ENCODE measurements around the gene HLA-DRA.
"Not testable (repeated sequence)": the region's sequence is repeated elsewhere in the genome, so short reads cannot be mapped to it uniquely, and the experiment has no call there.

The HLA-DRA gene

DNA sequence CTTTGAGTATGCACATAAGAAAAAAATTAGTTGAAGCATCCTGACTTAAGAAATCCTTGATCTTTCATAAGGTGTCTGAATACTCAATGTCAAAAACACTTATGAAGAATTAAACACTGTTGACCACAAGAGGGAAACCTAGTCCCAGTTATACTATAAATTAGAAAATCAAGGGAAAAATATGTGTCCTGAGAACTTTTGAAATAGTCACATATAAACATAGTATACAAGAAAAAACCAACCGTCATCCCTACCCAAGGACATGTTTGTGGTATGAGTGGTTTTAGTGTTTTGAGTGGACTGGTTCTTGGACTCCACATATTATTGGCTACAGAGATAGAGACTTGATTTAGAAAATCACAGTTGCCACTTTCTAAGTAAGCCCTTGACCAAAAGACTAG, 7.6 kb upstream of the HLA-DRA start:
- peak; percentile 18 for DNase-seq

DNA sequence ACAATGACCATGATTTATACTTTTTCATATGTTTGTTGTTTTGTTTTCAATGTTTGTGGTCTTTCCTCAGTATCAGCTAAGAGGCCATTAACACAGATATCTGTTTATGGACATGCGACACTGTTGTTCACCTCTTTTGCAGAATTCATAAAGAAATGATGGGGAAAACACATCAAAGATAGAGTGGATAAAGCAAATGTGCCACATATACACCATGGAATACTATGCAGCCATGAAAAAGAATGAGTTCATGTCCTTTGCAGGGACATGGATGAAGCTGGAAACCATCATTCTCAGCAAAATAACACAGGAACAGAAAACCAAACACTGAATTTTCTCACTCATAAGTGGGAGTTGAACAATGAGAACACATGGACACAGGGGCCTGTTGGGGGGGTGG, 5.7 kb upstream of the HLA-DRA start:
- DNase-seq = not testable (repeated sequence)

DNA sequence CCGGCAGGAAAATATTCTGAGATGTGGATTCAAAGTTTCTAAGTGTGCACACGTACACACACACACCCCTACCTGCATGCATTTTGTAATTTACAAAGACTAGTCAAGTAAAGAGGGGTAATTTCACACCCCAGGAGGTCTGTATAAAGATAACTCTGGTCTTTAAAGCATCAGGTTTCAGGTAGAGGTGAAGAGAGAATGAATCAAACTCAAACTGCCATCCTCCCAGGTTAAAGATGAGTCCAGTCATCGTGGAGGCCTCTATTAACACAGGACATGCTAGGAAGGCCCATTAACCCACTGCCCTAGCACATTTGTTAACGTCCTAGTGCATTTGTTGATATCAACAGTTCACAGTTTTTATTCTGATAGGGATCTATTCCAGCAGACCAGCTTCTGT, 3.5 kb upstream of the HLA-DRA start:
- no peak for DNase-seq

DNA sequence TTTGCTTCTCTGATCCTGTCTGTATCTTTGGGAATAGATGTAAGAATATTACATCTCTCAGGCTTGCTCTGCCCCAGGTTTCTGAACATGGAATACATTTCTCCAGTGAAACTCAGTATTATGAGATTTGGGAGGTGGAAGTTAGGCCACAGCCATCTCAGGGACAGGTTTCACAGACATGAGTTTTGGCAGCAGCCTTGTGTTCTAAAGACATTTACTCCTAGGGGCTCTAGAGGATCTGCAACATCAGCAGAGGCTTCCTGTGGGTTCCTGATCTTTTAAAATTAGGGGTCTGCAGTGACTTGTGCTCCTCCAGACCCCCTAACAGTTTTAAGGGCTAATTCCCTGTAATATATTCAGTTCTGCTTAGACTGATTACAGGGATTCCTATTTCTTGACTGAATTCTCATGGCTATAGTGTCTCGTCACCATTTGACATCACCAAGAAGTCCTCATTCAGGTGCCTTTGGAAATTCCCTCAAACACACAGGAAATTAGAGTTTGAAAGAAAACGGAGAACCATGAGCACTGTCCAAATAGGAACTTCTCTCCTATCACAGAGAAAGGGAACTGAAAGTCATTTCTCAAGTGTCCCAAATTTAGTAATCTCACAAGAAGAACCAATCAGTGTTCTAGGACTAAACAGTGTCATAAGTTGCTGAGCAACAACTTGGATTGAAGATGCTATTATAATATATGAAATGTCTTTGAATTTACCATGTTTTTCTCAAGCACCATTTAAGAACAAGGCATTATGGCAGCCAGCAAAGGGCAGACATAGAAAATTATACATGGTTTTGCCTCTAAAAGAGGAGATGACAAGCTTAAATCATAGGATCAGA, 2.5 kb upstream of the HLA-DRA start:
- no peak for DNase-seq

DNA sequence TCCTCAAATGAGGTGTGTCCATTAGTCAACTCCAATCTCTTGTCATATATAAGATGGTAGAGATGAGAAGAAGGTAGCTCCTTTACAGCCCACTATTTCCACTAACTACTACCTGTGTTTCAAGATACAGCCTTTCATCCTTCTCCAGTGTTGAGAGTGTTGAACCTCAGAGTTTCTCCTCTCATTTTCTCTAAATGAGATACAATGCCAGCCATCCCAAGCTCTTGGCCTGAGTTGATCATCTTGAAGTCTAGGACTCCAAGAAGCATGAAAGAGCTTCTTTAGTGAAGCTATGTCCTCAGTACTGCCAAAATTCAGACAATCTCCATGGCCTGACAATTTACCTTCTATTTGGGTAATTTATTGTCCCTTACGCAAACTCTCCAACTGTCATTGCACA, 548 bp upstream of the HLA-DRA start:
- DNase-seq = no peak

DNA sequence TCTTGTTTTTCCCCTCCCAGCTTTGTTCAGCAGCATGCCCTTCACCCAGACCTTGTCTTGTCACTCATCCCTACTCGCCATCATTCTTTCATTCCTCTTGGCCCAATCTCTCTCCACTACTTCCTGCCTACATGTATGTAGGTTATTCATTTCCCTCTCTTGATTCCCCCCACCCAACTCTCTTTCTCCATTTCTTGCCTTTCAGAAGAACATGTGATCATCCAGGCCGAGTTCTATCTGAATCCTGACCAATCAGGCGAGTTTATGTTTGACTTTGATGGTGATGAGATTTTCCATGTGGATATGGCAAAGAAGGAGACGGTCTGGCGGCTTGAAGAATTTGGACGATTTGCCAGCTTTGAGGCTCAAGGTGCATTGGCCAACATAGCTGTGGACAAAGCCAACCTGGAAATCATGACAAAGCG, 2.6 kb downstream of the HLA-DRA start:
- DNase-seq = no peak

DNA sequence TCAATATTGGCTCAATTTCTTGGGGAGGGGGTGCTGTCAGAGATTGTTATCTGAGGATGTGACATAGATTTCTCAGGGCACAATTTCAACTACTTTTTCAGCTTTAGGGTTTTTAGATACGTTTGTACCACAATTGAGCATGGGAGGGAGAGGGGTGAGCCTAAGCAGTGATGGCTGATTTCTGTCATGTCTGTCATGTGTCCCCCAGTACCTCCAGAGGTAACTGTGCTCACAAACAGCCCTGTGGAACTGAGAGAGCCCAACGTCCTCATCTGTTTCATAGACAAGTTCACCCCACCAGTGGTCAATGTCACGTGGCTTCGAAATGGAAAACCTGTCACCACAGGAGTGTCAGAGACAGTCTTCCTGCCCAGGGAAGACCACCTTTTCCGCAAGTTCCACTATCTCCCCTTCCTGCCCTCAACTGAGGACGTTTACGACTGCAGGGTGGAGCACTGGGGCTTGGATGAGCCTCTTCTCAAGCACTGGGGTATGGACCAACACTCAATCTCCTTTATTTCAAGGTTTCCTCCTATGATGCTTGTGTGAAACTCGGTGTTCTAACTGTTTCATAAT, 3.4 kb downstream of the HLA-DRA start:
- DNase-seq = no peak

DNA sequence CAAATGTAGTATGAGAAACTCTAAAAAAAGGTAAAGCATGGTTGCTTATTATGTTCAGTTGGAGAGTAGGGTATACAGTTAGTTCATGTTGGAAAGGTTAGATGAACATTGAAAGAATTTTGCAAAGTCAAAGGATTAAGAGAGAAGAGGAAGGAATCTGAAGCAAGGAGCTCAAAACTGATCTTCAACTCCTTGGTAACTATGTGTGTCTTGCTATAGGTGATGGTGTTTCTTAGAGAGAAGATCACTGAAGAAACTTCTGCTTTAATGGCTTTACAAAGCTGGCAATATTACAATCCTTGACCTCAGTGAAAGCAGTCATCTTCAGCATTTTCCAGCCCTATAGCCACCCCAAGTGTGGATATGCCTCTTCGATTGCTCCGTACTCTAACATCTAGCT, 4.7 kb downstream of the HLA-DRA start:
- no peak for DNase-seq

DNA sequence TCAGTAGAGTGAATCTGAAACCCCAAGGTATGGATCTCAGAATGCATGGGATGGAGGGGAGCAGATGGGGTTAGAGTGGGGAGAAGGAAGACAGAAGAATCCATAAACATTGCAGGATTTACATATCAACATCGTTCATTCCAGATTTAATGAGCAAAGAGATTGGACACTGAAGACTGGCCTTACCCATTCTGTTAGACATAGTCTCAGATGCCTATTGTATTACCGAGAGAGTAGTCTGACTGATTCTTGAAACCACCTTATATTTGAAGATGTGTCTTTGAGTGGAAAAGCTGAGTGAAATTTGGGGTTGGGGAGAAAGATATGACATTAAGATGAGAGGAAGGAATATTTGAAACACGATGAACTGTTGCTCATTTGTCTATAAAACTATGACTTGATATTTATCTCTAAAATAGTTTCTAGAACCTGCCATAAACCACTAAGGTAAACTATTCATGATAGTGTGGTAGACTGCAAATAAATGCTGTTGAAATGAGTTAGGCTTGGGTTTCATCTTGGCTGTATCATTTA, 5.7 kb downstream of the HLA-DRA start:
- no peak for DNase-seq

DNA sequence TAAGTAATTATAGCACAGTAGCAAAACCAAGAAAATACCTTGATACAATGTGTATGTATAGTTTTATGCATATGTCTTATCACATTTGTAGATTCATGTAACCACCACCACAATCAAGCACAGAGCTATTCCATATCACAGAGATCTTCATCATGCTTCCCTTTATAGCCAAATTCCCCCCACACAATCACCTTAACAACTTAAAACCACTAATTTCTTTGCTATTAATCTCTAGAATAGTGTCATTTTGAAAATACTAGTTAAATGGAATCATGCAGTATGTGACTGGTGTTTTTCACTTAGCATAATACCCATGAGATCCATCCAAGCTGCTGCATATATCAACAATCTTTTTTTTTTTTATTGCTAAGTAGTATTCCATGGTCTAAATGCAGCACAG, 8.2 kb downstream of the HLA-DRA start:
- no peak for DNase-seq

DNA sequence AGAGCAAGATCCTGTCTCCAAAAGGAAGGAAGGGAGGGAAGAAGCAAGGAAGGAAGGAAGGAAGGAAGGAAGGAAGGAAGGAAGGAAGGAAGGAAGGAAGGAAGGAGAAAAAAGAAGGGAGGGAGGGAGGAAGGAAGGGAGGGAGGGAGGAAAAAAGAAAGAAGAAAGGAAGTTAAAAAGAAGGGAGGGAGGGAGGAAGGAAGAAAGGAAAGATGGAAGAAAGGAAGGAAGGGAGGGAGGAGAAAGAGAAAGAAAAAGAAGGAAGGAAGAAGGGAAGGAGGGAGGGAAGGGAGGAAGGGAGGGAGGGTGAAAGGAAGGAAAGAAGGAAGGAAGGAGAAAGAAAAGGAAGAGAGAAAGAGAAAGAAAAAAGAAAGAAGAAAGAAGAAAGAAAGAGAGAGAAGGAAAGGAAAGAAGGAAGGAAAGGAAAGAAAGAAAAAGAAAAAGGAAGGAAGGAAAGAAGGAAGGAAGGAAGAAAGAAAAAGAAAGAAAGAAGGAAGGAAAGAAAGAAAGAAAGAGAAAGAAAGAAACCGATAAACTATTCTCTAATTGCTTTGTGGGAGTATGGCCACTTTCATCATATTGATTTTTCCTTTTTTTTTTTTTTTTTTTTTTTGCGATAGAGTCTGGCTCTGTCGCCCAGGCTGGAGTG, 9.5 kb downstream of the HLA-DRA start:
- DNase-seq = no peak

DNA sequence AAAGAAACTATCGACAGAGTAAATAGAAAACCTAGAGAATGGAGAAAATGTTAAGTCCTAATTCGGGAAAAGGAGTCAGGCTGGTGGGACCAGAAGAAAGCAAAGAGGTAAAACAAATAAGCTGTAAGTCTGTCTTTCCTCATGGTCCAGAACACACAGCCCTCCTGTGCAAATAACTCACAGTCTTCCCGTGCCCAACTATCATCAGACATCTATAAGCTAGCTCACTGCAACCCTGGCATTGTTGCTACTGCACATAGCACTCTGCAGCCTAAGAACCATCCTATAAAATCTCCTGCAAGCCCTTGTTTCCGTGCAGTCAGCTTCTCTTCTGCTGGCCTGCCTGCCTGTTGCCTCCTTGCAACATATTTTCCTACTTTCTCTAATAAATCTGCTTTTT, 17.4 kb downstream of the HLA-DRA start:
- DNase-seq = no peak

DNA sequence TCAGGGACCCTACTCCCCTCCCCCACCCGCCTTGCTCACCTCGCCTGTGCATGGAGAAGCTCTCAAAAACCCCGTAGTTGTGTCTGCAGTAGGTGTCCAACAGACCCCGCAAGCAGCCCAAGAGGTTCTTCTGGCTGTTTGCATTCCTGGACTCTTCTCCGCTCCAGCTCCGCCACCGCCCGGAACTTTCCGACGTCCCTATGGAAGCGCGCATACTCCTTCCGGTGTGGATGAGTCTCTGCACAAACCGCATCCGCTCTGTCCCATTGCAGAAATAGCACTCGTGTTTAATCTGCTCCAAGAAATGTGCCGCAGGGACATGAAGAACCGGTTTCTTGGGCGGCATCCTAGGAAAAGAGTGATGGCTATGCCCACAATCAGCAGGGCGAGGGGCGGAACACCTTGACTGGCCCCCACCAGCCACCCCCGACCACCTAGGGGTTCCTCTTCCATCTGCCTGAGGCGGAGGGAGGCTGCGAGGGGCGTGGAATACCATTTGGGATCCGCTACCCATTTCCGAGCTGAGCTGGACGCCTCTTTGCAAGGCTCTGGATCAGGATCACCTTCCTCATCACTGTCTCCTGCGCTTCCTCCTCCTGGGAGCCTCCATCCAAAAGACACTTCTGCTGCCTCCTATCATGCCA, 20.2 kb downstream of the HLA-DRA start:
- DNase-seq = no peak

DNA sequence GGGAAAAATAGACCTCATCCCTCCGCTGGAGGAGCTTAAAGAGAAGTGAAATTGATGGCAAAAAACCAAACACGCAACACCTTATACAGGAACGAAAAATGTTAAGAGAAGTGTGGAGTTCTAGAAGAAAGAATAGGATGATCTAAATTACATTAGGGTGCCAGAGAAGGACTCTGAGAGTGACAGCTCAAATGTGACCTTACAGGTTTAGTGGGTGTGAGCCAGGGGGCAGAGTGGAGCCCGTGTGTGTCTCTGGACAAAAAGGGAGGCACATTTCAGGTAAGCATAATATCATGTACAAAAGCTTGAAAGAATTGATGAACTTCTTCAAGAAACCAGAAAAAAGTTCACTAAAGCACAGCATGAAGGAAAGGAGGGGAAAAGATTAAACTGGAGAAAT, 20.8 kb downstream of the HLA-DRA start:
- no peak for DNase-seq

DNA sequence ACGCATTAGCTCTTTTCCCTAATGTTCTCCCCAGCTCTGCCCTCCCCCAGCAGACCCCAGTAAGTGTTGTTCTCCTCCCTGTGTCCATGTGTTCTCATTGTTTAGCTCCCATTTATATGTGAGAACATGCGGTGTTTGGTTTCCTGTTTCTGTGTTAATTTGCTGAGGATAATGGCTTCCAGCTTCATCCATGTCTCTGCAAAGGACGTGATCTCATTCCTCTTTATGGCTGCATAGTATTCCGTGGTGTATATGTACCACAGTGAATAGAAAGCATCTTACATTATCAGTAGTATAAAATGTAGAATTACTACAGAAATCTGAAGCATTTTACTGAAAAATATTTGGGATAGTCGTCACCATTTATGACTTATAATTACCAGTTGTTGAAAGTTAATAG, 21.8 kb downstream of the HLA-DRA start:
- DNase-seq = no peak

DNA sequence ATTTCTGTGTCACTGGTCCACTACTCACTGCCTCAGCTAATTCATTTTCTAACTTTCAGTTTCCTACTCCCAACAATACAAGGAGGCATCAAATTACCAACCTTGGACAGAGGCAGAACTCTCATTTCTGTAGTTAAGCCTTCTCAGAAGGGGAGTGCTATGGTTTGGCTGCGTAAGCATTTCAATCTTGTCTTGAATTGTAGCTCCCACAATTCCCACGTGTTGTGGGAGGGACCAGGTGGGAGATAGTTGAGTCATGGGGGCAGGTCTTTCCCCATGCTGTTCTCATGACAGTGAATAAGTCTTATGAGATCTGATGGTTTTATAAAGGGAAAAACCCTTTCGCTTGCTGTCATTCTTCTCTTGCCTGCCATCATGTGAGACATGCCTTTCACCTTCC, 22.9 kb downstream of the HLA-DRA start:
- DNase-seq = no peak

DNA sequence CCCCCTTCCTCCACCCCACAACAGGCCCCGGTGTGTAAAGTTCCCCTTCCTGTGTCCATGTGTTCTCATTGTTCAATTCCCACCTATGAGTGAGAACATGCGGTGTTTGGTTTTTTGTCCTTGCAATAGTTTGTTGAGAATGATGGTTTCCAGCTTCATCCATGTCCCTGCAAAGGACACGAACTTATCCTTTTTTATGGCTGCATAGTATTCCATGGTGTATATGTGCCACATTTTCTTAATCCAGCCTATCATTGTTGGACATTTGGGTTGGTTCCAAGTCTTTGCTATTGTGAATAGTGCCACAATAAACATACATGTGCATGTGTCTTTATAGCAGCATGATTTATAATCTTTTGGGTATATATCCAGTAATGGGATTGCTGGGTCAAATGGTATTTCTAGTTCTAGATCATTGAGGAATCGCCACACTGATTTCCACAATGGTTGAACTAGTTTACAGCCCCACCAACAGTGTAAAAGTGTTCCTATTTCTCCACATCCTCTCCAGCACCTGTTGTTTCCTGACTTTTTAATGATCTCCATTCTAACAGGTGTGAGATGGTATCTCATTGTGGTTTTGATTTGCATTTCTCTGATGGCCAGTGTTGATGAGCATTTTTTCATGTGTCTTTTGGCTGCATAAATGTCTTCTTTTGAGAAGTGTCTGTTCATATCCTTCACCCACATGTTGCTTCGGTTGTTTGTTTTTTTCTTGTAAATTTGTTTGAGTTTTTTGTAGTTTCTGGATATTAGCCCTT, 28.2 kb downstream of the HLA-DRA start:
- not testable (repeated sequence) for DNase-seq

DNA sequence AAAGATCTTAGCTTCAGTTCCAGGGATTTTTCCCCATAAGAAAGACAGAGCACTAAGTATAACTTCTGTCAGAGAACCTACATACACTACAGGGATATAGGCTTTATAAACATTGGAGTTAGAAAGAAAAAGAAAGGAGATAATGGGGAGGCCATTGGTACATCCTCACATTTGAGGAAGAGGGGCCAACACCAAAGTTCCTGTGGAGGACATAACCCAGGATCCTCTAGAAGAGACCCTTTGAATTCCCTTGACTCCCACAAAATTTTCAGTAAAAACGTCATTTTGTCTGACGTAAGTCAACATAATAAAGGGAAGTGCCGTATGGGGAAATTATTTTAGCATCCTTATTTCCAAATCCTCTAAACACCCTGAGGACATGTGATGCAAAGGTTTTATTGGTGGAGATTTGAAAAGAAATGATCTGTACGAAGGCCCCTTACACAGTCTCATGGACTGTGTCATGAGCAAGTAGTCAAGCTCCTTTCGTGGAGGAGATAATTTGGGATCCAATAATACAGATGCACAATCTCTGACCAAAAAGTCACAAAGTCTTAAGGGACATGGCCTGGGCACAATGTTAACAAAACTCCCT, 33.2 kb downstream of the HLA-DRA start:
- no peak for DNase-seq

DNA sequence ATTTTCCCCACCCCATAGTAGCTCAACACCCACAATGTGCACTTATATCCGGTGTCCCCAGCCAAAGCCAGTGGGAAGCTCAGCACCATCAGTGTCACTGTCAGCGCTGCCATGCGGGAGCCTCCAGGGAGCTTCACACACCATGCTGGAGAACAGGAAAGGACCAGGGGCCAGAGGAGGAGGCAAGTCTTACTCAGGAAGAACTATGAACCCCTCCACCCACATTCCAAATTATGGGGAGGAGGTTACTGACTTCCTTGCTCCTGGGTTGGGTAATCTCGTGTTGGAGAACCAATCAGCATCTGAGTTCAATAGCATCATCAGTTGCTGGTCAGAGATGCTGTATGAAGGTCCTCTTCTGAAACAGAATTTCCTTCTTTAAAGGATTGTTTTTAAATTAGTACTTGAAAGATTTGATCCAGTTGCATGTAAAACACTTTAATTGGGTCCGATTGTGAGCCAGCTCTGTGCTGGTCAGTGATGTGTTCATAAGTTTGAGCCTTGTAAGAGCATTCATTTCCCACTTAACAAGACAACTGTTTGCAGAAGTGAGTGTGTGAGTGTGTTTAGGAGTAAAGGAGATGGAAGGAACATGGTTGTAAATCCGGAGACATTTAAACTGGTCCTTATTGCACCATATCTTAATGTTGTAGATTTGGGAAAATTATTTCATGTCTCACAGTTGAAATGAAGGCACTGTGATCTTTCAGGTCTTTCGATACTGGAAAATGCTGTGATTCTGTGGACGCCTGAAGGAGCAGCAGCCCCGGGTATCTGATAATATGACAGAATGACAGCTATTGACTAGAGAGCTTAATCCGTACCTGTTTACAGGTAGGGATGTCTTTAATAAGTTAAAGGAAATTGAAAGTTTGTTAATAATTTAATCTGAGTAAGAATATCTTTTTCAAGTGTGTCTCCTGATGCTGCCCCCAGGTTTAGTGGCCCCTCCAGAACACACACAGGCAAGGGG, 34.0 kb downstream of the HLA-DRA start:
- not testable (repeated sequence) for DNase-seq

DNA sequence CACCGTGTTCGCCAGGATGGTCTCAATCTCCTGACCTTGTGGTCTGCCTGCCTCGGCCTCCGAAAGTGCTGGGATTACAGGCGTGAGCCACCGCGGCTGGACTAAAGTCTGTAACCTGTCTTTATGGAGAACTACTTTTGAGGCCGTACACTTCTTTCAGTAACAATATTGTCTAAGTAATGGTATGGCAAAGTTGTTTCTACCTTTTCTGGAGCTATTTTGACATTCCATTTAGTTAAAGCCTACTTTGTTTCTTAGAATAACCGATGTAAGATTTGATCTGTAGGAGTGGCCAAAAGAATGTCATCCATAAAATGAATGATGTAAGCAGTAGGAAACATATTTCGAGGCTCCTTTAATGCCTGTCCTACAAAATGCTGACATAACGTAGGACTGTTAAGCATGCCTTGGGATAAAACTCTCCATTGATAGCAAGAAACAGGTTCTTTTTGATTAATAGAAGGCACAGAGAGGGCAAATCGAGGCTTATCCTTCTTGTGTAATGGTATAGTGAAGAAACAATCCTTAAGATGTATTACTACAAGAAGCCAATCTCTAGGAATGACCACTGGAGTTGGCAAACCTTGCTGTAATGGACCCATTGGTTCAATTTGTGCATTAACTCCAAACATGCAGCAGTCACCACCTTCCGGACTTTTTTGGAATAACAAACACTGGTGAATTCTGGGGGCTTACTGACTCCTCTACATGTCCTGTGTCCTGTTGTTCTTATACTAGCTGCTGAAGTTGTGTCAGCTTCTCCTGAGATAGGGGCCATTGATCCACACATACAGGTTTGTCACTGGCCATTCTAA, 35.9 kb downstream of the HLA-DRA start:
- DNase-seq = no peak

Measured in central memory CD4-positive, alpha-beta T cell (primary cell).